ENCODE results near the gene MRPL2.

The MRPL2 gene

GRCh38 chr6:43020847-43021246 lies 38.4 kb downstream of the MRPL2 start:
- no peak for DNase-seq (ENCODE audit: low spot score)

GRCh38 chr6:43020052-43020705 lies 39.1 kb downstream of the MRPL2 start:
- no peak for DNase-seq (ENCODE audit: low spot score)

GRCh38 chr6:43019152-43019551 lies 40.1 kb downstream of the MRPL2 start:
- no peak for DNase-seq (ENCODE audit: low spot score)

- DNase-seq (ENCODE audit: low spot score) = no peak
These were observed 42.3 kb downstream of the MRPL2 start for GRCh38 chr6:43016943-43017334.

- DNase-seq (ENCODE audit: low spot score) = no peak
These were observed 42.9 kb downstream of the MRPL2 start for GRCh38 chr6:43016176-43016942.

- peak; percentile 20 for DNase-seq (ENCODE audit: low spot score)
These were observed 44.8 kb downstream of the MRPL2 start for GRCh38 chr6:43014434-43014909.

GRCh38 chr6:43013843-43014433 lies 45.3 kb downstream of the MRPL2 start, which contains the start of the genes KLHDC3 and MEA1:
TSS of gene KLHDC3 (plus strand) at chr6:43014249. CDS start at chr6:43017193, 2,944 bp downstream.
TSS of gene MEA1 (minus strand) at chr6:43013946. CDS start at chr6:43013813, 133 bp downstream.
- DNase-seq (ENCODE audit: low spot score) = peak; percentile 100

- DNase-seq (ENCODE audit: low spot score) = peak; percentile 22
These were observed 46.0 kb downstream of the MRPL2 start for GRCh38 chr6:43013097-43013842.

GRCh38 chr6:43012364-43012763 lies 46.9 kb downstream of the MRPL2 start:
- DNase-seq (ENCODE audit: low spot score) = no peak

- no peak for DNase-seq (ENCODE audit: low spot score)
These were observed 48.0 kb downstream of the MRPL2 start for GRCh38 chr6:43011207-43011606.

GRCh38 chr6:43009124-43009523 lies 50.1 kb downstream of the MRPL2 start:
- peak; percentile 80 for DNase-seq (ENCODE audit: low spot score)

GRCh38 chr6:43007126-43007525 lies 52.1 kb downstream of the MRPL2 start:
- no peak for DNase-seq (ENCODE audit: low spot score)

GRCh38 chr6:43006251-43006650 lies 53.0 kb downstream of the MRPL2 start:
- no peak for DNase-seq (ENCODE audit: low spot score)

- no peak for DNase-seq (ENCODE audit: low spot score)
These were observed 53.4 kb downstream of the MRPL2 start for GRCh38 chr6:43005844-43006243.
